Activated CD4-positive, alpha-beta T cell treated with anti-CD3 and anti-CD28 coated beads, Interleukin-10, Interleukin-2, amounts not matched to agents 100 ng/mL and 50 ng/mL, durations not matched to agents 16 hours and 8 hours (primary cell): Measurements from ENCODE around the gene DCBLD2.
"Not testable (repeated sequence)": the region's sequence is repeated elsewhere in the genome, so short reads cannot be mapped to it uniquely, and the experiment has no call there.

ENCODE experiments used
- DNase-seq: peaks from one replicate; pipeline ENCODE4 v3.0.0-alpha.2; 2020

The DCBLD2 gene

GRCh38 chr3:98890965-98891910, 10.3 kb downstream of the DCBLD2 start:
- no peak for DNase-seq

GRCh38 chr3:98890181-98890835, 11.2 kb downstream of the DCBLD2 start:
- no peak for DNase-seq

DNA sequence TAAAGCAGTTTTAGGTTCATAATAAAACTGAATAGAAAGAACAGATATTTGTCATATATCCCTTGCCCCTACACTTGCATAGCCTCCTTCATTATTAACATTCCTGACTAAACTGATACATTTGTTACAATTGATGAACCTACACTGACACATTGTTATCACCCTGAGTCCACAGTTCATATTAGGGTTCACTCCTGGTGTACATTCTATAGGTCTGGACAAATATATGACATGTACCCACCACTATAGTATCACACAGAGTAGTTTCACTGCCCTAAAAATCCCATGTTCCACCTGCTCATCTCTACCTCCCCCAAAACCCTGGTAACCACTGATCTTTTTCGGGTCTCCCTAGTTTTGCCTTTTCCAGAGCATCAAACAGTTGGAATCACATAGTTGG, 13.8 kb downstream of the DCBLD2 start:
- DNase-seq, result no peak

- no peak for DNase-seq
Observed at GRCh38 chr3:98886525-98886924, 15.0 kb downstream of the DCBLD2 start.

DNA sequence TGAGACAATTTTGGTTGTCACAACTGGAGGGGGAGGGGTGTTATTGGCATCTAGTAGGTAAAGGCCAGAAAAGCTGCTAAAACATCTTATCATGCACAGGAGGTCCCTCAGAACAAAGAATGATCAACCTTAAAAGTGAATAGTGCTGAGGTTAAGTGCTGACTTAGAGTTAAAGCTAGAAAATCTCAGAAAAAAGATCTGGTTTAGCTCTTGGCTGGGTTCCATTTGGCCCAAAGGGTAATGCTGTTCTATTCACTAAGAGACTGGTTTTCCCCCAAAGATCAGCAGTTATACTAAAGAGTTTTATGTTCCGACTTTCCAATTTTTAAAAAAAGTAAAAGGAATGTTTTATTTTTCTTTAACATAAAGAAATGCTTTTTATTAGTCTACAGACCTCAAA, 15.6 kb downstream of the DCBLD2 start:
- DNase-seq, result no peak

- no peak for DNase-seq
Observed at GRCh38 chr3:98884675-98885371, 16.7 kb downstream of the DCBLD2 start.

DNA sequence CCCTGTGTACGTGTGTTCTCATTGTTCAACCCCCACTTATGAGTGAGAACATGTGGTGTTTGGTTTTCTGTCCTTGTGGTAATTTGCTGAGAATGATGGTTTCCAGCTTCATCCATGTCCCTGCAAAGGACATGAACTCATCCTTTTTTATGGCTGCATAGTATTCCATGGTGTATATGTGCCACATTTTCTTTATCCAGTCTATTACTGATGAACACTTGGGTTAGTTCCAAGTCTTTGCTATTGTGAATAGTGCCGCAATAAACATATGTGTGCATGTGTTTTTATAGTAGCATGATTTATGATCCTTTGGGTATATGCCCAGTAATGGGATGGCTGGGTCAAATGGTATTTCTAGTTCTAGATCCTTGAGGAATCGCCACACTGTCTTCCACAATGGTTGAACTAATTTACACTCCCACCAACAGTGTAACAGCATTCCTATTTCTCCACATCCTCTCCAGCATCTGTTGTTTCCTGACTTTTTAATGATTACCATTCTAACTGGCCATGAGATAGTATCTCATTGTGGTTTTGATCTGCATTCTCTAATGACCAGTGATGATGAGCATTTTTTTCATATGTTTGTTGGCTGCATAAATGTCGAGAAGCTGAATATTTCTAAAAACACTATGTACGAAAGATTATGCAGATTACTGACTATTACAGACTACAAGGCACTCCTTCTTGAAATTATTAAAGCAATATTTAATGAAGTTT, 18.7 kb downstream of the DCBLD2 start:
- not testable (repeated sequence) for DNase-seq

DNA sequence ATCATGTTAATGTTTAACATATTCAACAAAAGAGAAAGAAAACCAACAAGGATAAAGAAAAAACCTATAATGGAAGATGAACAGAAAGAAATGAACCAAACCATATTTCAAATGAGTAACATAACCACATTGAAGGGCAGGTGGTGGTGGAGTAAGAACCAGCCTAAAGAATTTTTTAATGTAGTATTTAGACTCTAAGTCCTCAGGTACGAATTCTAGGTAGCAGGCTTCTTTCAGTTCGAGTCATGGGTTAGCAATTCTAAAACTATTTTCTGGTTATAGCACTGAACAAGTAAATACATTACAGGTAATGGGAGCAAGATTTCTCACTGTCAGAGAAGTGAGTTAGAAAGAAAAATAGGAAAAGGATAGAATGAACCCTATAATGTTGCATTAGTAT, 24.4 kb downstream of the DCBLD2 start:
- peak; percentile 44 for DNase-seq

GRCh38 chr3:98875535-98875934, 26.0 kb downstream of the DCBLD2 start:
- no peak for DNase-seq

DNA sequence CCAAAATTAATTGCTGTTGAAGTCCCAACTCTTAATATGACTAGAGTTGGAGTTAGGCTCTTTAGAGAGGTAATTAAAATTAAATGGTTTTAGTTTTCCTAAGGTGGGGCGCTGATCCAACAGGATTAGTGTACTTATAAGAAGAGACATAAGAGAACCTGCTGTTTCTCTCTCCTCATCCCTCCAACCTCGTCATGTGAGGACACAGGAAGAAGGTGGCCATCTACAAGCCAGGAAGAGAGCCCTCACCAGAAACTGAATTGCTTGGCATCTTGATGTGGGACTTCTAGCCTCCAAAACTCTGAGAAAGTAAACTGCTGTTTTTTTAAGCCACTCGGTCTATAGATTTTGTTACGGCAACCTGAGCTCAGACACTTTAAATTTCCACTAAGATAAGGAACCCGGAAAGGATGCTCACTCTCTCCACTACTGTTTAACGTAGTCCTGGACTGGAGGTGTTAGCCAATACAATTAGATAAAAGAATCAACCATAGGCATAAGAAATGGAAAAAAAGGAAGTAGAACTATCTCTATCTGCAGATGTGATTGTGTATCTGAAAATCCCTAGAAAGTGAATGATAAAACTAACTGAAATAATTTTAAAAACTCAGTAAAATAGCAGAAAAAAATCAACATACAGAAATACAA, 26.8 kb downstream of the DCBLD2 start:
- DNase-seq, result no peak

DNA sequence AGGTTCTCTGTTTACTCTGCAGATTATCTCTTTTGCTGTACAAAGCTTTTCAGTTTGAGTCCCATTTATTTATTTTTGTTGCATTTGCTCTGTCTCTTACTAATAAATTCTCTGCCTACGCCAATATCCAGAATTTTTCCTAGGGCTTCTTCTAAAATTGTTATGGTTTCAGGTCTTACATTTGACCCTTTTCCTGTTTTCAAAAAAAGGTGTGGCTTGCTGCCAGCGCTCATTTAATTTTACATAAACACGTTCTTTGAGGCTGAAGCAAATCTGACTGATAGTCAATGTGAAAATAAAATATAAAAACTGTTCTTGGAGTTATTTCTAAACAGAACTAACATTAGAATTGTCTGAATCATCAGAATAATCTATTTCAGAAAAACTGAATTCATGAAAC, 32.1 kb downstream of the DCBLD2 start:
- no peak for DNase-seq

DNA sequence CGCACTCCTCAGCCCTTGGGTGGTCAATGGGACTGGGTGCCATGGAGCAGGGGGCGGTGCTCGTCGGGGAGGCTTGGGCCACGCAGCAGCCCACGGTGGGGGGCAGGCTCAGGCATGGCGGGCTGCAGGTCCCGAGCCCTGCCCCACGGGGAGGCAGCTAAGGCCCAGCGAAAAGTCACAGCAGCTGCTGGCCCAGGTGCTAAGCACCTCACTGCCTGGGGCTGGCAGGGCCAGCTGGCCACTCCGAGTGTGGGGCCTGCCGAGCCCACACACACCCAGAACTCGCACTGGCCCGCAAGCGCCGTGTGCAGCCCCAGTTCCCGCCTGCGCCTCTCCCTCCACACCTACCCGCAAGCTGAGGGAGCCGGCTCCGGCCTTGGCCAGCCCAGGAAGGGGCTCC, 43.5 kb downstream of the DCBLD2 start:
- not testable (repeated sequence) for DNase-seq

- DNase-seq, result not testable (repeated sequence)
Observed at GRCh38 chr3:98857258-98857657, 44.2 kb downstream of the DCBLD2 start.

DNA sequence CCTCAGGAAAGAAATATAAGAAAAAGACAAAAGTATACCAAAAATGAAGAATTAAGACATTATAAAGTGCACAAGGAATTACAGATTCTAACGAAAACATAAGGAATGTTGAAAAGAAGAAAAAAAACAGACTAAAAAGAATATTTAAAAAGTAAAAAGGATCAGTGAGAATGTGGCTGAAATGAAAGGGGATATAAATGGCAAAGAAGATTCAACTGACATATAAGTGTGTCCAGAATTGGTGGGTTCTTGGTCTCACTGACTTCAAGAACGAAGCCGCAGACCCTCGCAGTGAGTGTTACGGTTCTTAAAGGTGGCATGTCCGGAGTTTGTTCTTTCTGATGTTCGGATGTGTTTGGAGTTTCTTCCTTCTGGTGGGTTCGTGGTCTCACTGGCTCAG, 44.8 kb downstream of the DCBLD2 start:
- no peak for DNase-seq

- no peak for DNase-seq
Observed at GRCh38 chr3:98855806-98856400, 45.6 kb downstream of the DCBLD2 start.

DNA sequence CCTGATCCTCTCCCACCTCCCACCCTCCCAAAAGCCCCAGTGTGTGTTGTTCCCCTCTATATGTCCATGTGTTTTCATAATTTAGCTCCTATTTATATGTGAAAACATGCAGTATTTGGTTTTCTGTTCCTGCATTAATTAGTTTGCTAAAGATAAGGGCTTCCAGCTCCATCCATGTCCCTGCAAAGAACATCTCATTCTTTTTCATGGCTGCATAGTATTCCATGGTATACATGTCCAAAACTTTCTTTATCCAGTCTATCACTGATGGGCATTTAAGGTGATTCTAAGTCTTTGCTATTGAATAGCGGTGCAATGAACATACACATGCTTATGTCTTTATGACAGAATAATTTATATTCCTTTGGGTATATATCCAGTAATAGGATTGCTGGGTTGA, 53.4 kb downstream of the DCBLD2 start:
- no peak for DNase-seq

DNA sequence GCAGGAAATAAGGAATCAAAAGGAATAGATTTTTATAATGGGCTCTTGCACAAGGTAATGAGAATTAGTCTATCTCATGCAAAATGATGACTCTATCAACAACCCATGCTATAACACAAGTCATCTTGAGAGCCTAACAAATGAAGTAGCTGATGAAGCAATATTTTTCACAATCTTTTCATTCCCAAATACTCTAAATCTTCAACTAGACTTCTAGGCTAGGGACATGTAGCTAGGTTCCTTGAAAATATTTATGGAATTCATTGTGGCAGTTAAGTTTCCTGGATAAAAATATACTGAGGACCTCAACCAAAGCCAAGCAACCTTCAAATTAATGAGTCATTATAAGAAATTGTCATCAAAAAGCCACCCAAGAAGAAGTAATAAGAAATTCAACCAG, 55.4 kb downstream of the DCBLD2 start:
- no peak for DNase-seq

DNA sequence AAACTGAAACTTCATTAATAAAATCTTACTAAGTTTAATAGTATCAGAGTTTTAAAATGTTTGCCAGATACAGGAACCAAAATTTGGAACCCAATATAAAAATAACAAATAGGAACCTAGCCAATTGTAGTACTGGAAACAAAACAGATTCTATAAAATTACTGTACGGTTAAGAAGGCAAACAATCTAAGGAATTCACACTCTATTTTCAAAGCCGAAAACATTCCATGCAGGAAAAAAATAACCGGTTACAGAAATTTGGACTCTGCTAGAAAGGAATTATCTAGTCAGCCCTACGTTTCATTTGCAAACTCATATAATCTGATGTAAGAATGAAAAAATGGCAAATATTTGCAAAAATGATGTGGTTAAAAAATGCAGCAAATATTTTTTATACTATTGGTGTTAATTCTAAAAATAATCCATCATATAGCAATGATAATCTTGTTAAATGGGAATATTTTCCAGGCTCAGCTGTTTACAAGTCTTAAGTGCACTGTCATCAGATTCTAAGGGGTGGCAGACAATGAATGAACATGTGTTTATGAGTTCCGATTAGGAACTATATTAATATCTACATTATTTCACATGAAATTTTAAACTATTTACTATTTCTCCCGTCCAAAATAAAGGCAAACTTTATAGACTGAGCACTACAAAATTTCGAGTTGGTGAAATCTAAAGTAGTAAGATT, 58.1 kb downstream of the DCBLD2 start:
- no peak for DNase-seq

DNA sequence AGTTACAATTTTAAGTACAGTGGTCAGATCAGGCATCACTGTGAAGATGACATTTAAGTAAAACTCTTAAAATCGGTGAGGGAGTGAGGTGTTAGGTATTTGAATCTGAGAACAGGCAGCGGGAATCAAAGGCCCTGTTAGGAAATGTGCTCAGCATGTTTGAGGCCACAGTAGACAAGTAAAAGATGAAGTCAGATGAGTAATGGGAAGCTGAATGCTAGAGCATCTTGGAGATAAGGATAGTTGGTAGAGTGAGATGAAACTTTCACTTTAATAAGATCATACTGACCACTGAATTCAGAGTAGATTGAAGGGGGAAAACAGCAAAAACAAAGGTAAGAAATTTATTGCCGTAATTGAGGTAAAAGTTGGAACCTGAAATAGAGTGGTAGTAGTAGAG, 61.6 kb downstream of the DCBLD2 start:
- DNase-seq, result no peak

GRCh38 chr3:98831060-98831459, 70.4 kb downstream of the DCBLD2 start:
- not testable (repeated sequence) for DNase-seq

- DNase-seq, result no peak
Observed at GRCh38 chr3:98829246-98829832, 72.2 kb downstream of the DCBLD2 start.
